Activated gamma-delta T cell treated with anti-CD3 and anti-CD28 coated beads, Interleukin-2, amount 50 U/mL, for 16 hours (primary cell): Measurements from ENCODE around the gene ITGA4.

Experiments used
- DNase-seq: peaks from one replicate; pipeline ENCODE4 v3.0.0-alpha.2; 2020; ENCODE audit warnings: low read depth

Gene ITGA4

DNA sequence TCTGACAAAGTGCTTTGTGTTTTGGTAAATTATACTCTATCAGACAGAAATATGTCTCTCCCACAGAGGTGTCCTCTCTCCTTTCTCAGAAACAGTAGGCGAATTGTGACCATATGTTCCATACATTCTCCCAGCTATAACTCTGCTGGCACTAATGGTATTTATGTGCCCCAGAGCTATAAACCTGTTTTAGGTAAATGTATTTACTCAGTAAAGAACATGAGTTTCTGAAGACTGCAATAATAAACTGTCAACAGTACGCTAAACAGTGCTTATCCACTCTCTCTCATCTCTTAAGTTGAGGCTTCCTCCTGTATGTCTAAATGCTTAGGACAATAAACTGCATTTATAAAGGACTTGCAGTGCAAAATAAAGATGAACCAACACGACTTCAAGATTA, 58.5 kb downstream of the ITGA4 start:
- no peak for DNase-seq

DNA sequence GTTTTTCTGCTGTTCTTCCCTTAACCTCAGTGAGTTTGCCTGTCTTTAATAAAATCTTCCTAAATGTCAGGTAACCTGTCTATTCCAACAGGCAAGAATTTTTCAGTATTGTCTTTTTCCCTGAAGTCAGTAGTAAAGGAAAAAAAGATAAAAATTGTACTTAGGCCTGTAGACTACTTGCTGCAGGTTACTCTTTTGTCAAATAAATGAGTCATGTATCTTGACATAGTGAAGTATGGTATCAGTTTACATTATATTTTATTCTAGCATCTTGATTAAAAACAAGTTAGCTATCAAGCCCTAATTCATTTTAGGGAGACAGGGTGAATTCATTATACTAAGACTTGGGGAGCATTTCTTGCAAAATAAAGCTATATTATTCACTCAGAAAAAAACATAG, 59.8 kb downstream of the ITGA4 start:
- no peak for DNase-seq

DNA sequence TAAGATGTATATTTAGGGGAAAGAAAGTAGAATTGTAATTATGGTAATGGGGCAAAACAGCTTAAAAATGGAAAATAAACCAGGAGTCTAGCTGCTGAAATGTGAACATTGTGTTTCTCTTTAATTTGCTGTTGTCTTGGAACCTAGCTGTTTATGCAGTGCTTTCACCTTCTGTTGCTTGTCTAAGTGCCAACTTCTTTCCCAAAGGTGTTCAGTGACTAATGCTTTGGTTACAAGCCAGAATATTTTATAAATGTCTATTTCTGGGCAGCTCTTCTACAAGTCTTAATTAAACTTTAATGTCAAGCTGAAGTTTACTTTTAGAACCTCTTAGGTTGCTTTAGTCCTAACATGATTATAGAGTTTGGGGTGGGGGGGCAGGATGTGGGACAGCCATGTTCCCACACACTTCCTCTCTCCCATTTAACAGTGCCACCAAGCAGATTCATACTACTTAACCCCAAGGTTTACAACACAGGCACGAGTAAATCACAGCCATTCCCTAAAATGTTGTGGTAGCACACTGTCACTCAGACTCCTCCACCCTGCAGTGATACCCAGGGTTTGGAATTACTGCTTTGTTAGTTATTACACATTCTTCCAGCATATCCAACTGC, 60.6 kb downstream of the ITGA4 start:
- no peak for DNase-seq

DNA sequence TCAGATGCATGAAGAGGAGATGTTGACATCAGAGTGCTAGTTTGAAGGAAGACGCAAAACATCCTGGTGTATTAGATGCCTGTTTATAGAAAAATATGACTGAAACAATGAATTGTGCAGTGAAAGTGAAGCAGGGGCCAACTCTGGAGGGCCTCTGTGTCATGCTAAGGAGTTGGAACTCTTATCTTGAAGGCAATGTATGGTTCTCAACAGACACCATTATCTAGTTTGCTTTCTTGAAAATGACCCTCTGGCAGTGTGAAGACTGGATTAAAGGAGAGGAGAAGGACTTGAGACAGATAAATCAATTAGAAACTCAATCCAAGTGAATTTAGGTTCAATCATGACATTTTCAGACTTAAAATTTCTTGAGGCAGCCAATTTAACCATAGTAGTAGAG, 63.1 kb downstream of the ITGA4 start:
- DNase-seq: no peak

DNA sequence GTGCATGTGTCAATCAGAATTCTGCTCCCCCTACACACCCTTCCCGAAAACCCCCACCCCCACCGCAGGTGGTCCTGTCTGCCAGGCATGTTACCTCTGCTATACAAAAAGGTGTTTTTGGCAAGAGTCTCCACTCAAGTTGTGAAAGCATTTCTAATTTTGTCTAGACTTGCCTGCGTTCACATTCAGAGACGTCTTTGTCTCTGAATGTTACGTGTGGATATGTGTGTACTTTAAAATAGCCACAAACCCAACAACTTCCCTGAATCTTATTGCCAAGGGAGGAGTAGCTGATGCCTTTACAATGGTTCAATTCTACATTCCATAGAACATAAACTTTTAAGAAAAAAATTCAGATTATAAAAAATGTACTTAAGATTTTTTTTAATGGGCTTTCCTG, 66.6 kb downstream of the ITGA4 start:
- no peak for DNase-seq

DNA sequence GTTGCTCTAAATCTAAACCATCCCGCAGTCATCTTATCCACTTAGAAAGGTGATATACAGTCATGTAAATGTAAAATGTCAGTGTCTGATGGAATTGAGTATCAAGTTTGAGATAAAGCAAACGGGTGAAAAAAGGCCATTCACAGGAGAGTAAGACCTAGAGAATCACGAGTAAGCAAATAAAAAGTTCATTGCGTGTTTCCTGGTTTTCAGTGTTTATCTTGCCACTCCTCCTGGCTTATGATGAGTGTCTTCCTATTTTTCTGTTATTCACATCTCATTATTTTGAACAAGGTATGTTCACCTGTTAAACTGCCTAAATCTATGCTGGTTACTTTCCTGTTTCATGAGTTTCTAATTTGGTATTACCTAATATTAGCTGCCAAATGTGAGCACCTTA, 68.8 kb downstream of the ITGA4 start:
- DNase-seq: no peak

DNA sequence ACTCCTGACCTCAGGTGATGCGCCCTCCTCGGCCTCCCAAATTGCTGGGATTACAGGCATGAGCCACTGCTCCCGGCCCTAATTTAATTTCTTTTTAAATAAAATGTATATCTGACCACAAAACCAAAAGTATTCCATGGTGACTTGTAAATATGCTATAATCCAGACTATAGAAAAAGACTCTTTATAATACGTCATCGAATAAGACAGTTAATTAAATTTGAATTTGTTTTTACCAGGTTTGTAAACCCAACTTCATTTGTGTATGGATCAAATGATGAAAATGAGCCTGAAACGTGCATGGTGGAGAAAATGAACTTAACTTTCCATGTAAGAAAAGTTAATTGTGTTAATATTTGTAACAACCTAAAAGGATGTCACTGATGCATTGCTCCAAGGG, 69.9 kb downstream of the ITGA4 start:
- DNase-seq: no peak

DNA sequence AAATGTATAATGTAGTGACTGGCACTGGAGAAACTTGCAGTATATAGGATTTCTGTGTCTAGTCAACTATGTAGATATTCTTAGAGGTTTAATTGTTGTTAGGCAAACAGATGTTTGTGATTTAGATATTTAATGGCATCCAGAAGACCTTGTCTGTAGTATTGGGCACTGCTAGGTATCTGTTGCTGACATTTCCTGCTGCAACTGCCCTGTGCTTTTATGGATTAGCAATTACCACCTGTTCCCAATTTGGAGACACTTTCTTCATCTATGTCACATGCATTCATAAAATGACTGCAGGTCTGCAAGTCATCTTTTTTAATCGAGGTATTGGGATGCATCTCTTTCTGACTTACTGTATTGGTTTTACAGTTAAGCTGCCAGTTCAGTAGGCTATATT, 71.3 kb downstream of the ITGA4 start:
- DNase-seq: no peak

DNA sequence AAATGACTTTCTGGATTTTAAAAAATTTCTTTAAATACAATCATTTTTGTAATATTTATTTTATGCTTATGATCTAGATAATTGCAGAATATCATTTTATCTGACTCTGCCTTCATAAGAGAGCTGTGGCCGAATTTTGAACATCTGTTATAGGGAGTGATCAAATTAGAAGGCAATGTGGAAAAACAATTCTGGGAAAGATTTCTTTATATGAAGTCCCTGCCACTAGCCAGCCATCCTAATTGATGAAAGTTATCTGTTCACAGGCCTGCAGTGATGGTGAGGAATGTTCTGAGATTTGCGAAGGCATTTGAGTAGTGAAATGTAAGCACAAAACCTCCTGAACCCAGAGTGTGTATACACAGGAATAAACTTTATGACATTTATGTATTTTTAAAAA, 79.5 kb downstream of the ITGA4 start:
- DNase-seq: no peak

DNA sequence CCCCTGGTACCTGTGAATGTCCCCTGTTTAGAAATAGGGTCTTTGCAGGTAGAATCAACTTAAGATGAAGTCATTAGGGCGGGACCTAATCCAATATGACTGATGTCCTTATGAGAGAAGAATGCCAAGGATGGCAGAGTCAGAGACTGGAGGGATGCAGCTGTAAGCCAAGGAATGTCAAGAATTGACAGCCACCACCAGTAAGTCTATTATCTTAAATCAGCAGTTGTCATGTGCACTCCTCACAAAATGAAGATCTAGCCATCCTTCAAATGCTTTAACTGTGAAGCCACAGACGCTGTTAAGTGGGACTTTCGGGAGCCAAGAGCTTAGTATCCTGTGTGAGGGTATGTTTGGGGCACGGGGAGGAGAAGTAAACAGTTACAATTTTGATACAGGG, 83.2 kb downstream of the ITGA4 start:
- DNase-seq: no peak

DNA sequence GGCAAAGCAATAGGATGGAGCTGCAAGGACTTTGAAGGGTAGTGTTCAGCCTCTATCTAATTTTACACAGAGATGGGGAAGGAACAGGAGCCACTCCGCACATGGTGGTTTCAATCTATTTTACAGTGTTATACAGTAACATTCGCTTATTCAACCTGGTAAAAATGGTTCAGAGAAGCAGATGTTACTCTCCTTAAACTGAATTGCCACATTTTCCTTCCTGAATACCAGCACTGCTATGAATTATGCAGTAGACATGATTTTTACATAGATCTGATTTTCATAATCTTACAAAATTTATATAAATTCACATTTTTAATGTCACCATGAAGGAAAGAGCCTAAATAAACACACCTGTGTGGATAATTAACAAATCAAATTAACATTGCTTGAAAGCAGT, 85.0 kb downstream of the ITGA4 start:
- no peak for DNase-seq

DNA sequence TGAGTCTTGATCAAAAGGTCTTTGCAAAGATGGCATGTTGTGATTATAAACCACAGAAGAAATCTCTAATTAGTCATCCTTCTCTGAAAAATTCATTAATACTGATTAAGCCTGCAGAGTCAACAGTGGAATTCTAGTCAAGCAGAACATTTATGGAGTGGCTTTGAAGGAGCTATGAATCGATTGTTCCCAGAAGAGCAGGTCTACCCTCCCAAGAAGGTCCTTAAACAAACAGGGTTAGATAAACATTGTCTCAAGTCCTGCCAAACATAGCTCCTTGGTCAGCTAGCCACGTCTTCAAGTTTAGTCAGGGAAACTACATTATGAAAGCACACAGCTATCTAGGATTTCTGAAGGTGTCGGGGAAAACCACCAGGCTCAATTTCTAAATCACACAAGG, 88.9 kb downstream of the ITGA4 start:
- DNase-seq: no peak

DNA sequence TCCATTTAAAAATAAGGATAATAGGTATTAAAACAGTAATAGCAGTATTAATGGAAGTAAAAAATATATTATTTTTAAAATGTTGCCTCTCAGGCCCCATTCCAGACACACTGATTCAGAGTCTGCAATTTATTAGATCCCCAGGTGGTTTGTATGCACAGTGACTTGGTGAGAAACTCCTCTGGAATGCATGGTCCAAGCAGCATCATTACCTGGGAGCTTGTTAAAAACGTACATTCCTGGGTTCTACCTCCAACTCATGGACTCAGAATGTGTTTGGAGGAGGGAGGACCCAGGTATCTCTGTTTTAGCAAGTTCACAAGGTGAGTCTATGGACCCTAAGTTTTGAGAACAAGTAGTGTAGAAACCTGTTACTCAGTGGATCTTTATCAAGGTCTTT, 95.6 kb downstream of the ITGA4 start:
- no peak for DNase-seq

DNA sequence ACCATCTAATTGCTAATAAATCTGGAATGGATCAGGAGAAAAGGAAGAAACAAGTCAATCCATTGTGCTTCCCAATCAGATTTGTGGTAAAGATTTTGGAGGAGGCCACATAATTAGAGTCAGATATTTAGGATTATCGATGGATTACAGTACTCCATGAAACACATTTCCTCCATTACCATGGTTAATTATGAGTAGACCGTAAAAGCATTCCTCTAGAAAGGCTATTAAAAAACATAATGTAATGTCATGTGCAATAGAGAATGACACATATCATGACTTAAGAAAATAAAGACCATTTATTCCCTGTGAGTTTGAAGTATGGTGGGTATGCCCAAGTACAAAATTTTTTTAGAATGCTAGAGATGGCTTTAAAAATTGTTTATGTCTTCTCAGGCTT, 96.1 kb downstream of the ITGA4 start:
- no peak for DNase-seq

DNA sequence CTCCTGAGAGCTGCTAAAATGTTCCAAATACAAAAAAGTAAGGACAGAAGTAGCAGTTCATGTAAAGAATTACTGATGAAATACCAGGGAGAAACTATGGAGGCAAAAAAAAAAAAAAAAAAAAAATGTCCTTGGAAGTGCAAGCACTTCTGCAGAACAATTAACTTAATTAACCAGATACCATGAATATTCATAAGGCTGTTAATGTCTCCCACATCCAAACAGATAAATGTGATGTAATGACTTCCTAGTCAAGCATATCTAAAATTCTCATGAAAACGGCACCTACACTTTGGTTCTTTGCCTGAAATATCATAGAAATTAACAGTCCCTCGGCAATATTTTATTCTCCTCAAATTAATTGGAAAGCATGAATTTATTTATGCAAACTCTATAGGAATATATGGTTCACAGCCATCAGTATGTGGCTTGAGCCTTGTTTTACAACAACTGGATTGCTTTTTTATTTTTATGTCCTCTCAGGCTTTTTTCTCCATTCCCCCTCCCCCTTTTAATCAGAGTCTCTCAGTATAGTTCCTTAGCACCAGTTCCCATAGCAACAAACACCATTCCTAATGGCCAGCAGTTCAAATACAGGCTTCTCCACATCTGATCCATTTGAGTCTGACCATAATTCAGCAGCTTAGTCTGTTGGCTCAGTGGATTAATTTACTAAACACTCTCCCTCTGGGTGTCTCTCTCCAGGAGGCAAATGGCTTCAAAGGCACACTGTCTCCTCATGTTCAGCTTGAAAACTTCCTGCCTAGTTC, 97.1 kb downstream of the ITGA4 start:
- no peak for DNase-seq

DNA sequence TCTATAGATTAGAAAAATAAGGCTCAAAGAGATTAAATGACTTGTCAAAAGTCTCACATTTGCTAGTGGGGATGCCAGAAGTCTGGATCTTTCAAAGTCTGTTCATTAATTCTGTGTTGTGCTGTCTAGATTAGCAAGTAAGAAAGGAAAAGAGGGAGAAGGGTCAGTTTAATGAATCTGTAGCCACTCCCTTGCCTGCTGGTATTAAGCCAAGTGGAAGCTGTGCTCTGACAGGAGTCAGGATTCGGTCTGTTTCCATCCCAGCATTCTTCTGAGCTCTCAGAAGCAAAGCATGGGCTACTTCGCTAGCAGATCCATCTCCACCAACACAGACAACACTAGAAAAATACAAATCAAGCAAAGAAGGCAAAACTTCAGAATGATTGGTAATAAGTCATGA, 101.2 kb downstream of the ITGA4 start:
- DNase-seq: no peak

DNA sequence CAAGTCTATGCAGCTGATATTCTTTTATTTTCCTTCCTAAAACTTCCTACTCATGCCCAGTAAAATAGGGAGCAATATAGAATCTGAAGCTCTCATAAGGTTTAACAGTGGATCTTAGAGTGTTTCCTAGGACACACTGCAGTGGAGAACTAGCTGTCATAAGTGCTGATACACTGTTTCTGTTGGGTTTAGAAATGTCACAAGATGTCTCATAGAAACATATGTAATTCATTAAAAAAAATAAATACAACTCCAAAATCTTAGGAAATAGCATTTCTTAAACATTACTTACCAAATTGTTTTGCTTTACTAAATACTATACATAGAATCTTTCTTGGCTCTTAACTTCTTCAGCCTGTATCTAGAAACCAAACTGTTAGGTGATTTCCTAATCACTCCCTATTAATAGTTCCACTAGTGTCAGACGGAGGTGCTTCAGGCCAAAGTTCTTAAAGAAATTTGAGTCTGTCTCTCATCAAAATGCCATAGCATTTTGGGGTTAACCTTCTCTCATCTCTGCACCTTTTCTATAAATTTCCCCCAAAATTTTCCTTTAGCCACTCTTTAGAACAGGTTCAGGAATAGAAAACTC, 106.0 kb downstream of the ITGA4 start:
- DNase-seq: no peak

DNA sequence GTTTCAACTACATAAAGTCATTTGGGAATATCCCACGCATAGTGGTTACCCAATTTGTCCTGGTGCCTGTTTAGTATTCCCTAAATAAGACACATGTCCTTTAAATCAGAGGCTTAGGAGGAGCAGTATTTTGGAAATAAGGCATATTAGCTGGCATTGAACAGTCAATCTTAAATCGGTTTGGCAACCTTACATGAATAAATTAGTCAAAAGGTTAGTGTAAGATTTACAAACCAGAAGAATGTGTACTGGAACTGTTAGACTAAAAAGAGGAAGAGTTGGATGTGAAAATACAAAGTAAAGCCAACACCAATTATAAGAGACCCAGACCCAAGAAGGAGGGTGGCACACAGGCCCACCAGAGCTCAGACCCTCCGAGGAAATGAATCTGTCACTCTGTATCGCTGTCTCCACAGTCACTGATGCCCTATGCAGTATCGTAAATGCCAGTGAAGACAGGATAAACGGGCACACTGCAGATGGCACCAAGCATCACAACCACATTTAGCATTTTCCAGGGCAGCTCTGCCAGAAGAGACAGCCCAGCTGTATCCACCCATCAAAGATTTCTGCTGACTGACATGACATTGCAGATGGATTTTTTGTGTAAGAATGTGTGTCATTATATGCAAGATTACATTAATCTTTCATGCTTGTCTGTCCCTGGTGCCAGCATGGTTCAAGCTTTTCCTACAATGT, 109.3 kb downstream of the ITGA4 start:
- DNase-seq: no peak

DNA sequence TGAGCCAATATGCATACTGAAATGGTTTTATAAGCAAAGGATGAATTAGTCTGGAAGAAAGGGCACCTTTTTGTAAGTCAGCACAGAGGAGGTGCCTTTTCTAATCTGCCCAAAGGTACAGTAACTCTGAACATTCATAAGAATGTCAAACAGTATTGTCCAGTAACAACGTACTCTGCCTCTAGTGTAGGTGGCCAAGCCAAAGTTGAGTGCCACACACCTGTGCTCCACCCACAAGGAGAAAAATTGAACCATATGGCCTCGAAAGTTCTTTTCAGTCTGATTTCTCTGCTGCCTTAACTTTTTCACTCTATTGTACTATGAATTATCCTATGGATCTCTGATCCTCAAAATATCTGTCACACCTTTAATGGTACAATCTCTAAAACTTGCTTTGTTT, 112.9 kb downstream of the ITGA4 start:
- no peak for DNase-seq

DNA sequence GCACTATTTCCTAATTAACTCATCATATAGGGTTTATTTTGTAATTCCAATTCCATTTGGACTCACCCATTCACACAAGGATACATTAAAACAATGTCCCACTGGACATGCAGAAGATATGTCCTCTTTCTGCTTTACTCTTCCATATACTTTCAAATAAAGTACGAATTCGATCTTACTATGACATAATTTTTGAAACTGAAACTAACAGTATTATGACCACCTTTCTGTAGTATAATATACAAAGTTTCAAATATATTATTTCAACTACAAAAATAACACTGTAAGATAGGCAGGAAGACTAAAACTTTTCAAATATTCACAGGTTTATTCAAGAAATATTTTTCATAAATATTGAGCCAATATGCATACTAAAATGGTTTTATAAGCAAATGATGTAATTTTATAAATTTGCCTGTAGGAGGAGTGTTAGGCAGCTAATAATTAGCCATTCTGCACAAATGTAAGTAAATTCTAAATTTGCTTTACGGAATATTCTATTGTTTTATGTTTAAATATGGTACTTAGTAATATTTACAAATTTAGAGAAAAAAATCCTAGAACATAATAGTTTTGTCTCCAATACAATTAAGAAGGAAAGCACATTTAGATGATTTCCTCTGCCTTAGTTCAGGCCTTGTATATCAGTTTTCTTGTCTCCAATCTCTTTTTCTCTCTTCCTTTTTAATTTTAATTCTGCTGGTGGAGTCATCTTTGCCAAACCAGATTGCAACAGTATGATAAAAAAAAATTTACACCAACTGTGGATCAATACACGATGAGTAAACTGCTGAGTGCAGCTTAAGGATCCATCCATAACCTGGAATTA, 113.9 kb downstream of the ITGA4 start:
- no peak for DNase-seq

DNA sequence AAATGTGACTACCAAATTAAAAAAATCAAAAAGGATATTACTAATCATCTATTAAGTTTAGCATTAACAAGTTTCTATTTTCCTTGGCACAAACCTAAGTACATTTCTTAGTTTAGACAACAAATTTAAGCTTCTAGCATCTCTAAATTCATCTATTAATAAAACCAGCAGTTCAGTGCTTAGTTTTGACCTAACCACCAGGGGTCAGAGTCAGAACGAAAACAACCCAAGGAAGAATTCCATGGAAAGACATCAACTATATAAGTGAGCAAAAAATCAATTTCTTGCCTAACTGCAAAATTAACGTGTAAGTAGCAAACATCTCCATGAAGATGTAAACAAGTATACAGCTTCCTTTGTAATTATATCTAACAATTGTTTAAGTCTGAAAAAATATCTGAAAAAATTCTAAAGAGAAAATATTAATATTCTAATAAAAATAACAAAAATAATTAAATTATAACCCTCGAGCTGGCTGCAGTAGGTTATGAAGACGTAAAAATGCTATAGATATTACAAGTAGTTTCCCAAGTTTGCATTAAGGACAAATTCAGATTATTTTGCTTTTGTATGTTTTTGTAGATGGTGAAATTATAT, 116.1 kb downstream of the ITGA4 start:
- DNase-seq: no peak

DNA sequence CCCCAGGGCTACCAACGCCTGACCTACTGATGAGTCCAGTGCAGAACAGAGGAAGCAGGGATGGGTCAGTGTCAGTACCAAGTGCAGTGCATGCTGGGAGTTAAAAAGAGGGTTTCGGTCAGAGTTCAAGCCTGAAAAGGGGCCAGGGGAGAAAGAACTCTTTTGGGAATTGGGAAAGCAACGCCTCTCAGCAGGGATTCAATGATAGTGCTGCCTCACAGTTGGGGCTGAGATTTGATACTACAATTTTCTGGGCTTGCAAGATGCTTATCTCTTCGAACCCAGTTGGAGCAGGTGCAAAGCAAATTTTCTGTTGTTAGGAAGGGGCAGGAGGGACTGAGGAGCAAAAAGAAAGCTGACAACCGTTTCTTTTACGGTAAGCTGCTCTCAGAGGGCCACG, 117.1 kb downstream of the ITGA4 start:
- DNase-seq: no peak
